Liver (tissue), 3 donors: ENCODE measurements around the gene ZBP1.

Experiments used
- JUND ChIP-seq, 2 donors: IDR thresholded peaks; 2 replicates each; pipeline ENCODE4 v1.6.1; 2016; ENCODE audit warnings: antibody characterized with exemption in 2 of 2
- TAF1 ChIP-seq: conservative IDR thresholded peaks from 2 replicates; pipeline ENCODE4 v1.6.1; 2016; ENCODE audit warnings: antibody characterized with exemption, mild to moderate bottlenecking
- TF ChIP-seq, protein P1 (sequence below): fragments of 150-350 bp; IDR thresholded peaks from 2 replicates; pipeline ENCODE4 v1.5.1; 2017; ENCODE audit warnings: improper control_type of control experiment, low read depth, low read length; ENCODE audit not compliant: missing input control
- TF ChIP-seq, protein P2 (sequence below): IDR thresholded peaks from 2 replicates; pipeline ENCODE4 v1.6.1; 2016; ENCODE audit warnings: antibody characterized with exemption
- donor health status: healthy.
- donor health status: healthy.

DNA sequence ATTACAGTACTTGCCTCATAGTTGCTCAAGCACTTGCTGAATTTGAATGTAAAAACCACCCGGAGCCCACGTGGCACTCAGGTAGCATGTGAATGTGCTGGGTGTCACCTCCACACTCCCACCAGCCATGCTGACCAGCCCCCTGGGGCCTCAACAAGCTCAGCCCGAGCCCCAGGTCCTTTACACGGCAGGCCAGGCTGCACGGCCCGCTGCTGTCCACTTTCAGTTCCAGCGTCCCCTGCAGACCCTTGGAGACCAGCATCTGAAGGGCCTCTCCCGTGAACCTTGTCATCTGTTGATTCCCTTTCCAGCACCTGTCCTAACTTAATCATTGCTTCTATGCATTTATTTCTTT is 33.3 kb upstream of the ZBP1 start:
- no peak for TF ChIP-seq JUND (IDR thresholded peaks at IDR 0.05)
- TF ChIP-seq, protein P1, sequence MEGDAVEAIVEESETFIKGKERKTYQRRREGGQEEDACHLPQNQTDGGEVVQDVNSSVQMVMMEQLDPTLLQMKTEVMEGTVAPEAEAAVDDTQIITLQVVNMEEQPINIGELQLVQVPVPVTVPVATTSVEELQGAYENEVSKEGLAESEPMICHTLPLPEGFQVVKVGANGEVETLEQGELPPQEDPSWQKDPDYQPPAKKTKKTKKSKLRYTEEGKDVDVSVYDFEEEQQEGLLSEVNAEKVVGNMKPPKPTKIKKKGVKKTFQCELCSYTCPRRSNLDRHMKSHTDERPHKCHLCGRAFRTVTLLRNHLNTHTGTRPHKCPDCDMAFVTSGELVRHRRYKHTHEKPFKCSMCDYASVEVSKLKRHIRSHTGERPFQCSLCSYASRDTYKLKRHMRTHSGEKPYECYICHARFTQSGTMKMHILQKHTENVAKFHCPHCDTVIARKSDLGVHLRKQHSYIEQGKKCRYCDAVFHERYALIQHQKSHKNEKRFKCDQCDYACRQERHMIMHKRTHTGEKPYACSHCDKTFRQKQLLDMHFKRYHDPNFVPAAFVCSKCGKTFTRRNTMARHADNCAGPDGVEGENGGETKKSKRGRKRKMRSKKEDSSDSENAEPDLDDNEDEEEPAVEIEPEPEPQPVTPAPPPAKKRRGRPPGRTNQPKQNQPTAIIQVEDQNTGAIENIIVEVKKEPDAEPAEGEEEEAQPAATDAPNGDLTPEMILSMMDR = no peak
- TF ChIP-seq TAF1 = no peak
- TF ChIP-seq, protein P2, sequence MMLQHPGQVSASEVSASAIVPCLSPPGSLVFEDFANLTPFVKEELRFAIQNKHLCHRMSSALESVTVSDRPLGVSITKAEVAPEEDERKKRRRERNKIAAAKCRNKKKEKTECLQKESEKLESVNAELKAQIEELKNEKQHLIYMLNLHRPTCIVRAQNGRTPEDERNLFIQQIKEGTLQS = no peak
